A549 (cell line): ENCODE results near the gene FAM25G. TPM values are rescaled to one million over a fixed set of nuclear protein-coding genes. Genes with fewer than 3 reads are reported as not detected.

ENCODE experiments used
- ATAC-seq, 2 experiments: fragments of 200-7000 bp in 1 of 2; fragments of >200 bp in 1 of 2; cut with Nextera tagmentation in 1 of 2; cut with Tn5 transposase in 1 of 2; 3 replicates each; pipeline versions ENCODE4 v1.8.0 to v1.9.1; 2018 to 2020; ENCODE audit warnings: mild to moderate bottlenecking in 1 of 2, moderate library complexity in 1 of 2
- CTCF ChIA-PET: fragments of 300-600 bp; sonication (Branson Sonifier 250); formaldehyde crosslinking; extraction: SDS; loops from one replicate; lab custom pipeline; 2021; ENCODE audit warnings: antibody characterized with exemption, inconsistent platforms; lab: Yijun Ruan, JAX
- POLR2A ChIA-PET: fragments of 350-600 bp; formaldehyde crosslinking; extraction: SDS; loops from one replicate; lab custom pipeline; 2021; ENCODE audit warnings: antibody characterized with exemption, inconsistent platforms; lab: Yijun Ruan, JAX
- DNase-seq, 2 experiments: peaks; one replicate each; pipeline versions ENCODE4 v3.0.0 to v3.0.0-alpha.2; 2011 to 2016; ENCODE audit warnings: low read depth in 1 of 2, low spot score in 1 of 2
- FAIRE-seq: peaks from 2 replicates; lab custom pipeline; 2011; peaks lifted over from hg19 to GRCh38; lab: Jason Lieb, UNC
- H3K27ac ChIP-seq, 2 experiments: fragments of >200 bp; sonication (Bioruptor Twin); formaldehyde crosslinking; 3 replicates each; pipeline ENCODE4 v1.5.1; 2016 to 2017
- H3K4me1 ChIP-seq: fragments of >200 bp; sonication (Bioruptor Twin); formaldehyde crosslinking; 3 replicates; pipeline ENCODE4 v1.6.1; 2016
- H3K4me2 ChIP-seq: fragments of >200 bp; sonication (Bioruptor Twin); formaldehyde crosslinking; 3 replicates; pipeline ENCODE4 v1.6.1; 2016
- H3K4me3 ChIP-seq: fragments of >200 bp; sonication (Bioruptor Twin); formaldehyde crosslinking; 3 replicates; pipeline ENCODE4 v1.5.1; 2016
- H3K9me3 ChIP-seq: fragments of >200 bp; sonication (Bioruptor Twin); formaldehyde crosslinking; 3 replicates; pipeline ENCODE4 v1.6.1; 2016
- CBX2 ChIP-seq: fragments of 200-600 bp; sonication (generic); IDR thresholded peaks from 2 replicates; pipeline ENCODE4 v1.6.1; 2016; ENCODE audit warnings: low read depth, mild to moderate bottlenecking, borderline replicate concordance
- CBX8 ChIP-seq: fragments of 200-600 bp; sonication (generic); IDR thresholded peaks from 2 replicates; pipeline ENCODE4 v1.6.1; 2016
- CEBPB ChIP-seq, 2 experiments: fragments of >200 bp in 1 of 2; sonication (Bioruptor Twin) in 1 of 2; formaldehyde crosslinking in 1 of 2; IDR thresholded peaks; 2 replicates each; pipeline ENCODE4 v1.6.1; 2012 to 2016
- CHD2 ChIP-seq: fragments of 150-350 bp; IDR thresholded peaks from 2 replicates; pipeline ENCODE4 v1.6.1; 2014; ENCODE audit warnings: low read length; ENCODE audit not compliant: partially characterized antibody
- CTCF ChIP-seq: fragments of >200 bp; sonication (Bioruptor Twin); formaldehyde crosslinking; IDR thresholded peaks from 3 replicates; pipeline ENCODE4 v1.5.1; 2016
- EHF ChIP-seq: fragments of 250-450 bp; sonication (Bioruptor Pico); IDR thresholded peaks from 2 replicates; pipeline ENCODE4 v1.5.0; 2020; ENCODE audit warnings: mild to moderate bottlenecking
- HOXB13 ChIP-seq: fragments of 250-450 bp; sonication (Bioruptor Pico); IDR thresholded peaks from 2 replicates; pipeline ENCODE4 v1.5.0; 2020; ENCODE audit warnings: low read depth, mild to moderate bottlenecking, moderate library complexity
- HOXB5 ChIP-seq: fragments of 250-450 bp; sonication (Bioruptor Pico); IDR thresholded peaks from 2 replicates; pipeline ENCODE4 v1.5.0; 2020; ENCODE audit warnings: mild to moderate bottlenecking, moderate library complexity
- JUN ChIP-seq, 2 experiments: fragments of >200 bp; sonication (Bioruptor Twin); formaldehyde crosslinking; IDR thresholded peaks; 2 replicates in 1 of 2; 3 replicates in 1 of 2; pipeline ENCODE4 v1.6.1; 2016 to 2017
- JUNB ChIP-seq: fragments of >200 bp; sonication (Bioruptor Twin); formaldehyde crosslinking; IDR thresholded peaks from 2 replicates; pipeline ENCODE4 v1.6.1; 2016
- KDM1A ChIP-seq: fragments of 200-600 bp; sonication (generic); IDR thresholded peaks from 2 replicates; pipeline ENCODE4 v1.6.1; 2016; ENCODE audit warnings: low read depth, mild to moderate bottlenecking
- MAX ChIP-seq: IDR thresholded peaks from 2 replicates; pipeline ENCODE4 v1.6.1; 2012
- MYC ChIP-seq: IDR thresholded peaks from 2 replicates; pipeline ENCODE4 v1.6.1; 2012; ENCODE audit warnings: mild to moderate bottlenecking, inconsistent platforms, low read length, improper control_type of control experiment, borderline replicate concordance
- NFE2L2 ChIP-seq: fragments of 150-350 bp; conservative IDR thresholded peaks from 2 replicates; pipeline ENCODE4 v1.6.1; 2014; ENCODE audit warnings: low read length
- NPAS2 ChIP-seq: fragments of 250-450 bp; sonication (Bioruptor Pico); IDR thresholded peaks from 2 replicates; pipeline ENCODE4 v1.8.0; 2022; ENCODE audit warnings: mild to moderate bottlenecking, moderate library complexity, borderline replicate concordance
- PBX3 ChIP-seq: IDR thresholded peaks from 2 replicates; pipeline ENCODE4 v1.6.1; 2012
- REST ChIP-seq: fragments of 200-600 bp; sonication (generic); IDR thresholded peaks from 2 replicates; pipeline ENCODE4 v1.6.1; 2016; ENCODE audit warnings: antibody characterized with exemption, mild to moderate bottlenecking, moderate library complexity
- RNF2 ChIP-seq: fragments of 200-600 bp; sonication (generic); IDR thresholded peaks from 2 replicates; pipeline ENCODE4 v1.6.1; 2016; ENCODE audit warnings: low read depth, mild to moderate bottlenecking, antibody characterized with exemption, moderate library complexity, borderline replicate concordance
- SMC3 ChIP-seq: fragments of >200 bp; sonication (Bioruptor Twin); formaldehyde crosslinking; IDR thresholded peaks from 3 replicates; pipeline ENCODE4 v1.6.1; 2018; ENCODE audit warnings: inconsistent platforms
- SREBF2 ChIP-seq: fragments of 450-650 bp; IDR thresholded peaks from 2 replicates; pipeline ENCODE4 v1.6.1; 2014; ENCODE audit warnings: mild to moderate bottlenecking, moderate library complexity
- TP53 ChIP-seq: fragments of 250-450 bp; sonication (Bioruptor Pico); IDR thresholded peaks from 2 replicates; pipeline ENCODE4 v1.5.0; 2021; ENCODE audit warnings: mild to moderate bottlenecking, moderate library complexity
- USF2 ChIP-seq: fragments of 450-650 bp; IDR thresholded peaks from 2 replicates; pipeline ENCODE4 v1.6.1; 2014; ENCODE audit warnings: antibody characterized with exemption
- WGBS: methylation state at CpG from one replicate; pipeline ENCODE4 v1.1.6; 2017; ENCODE audit errors: missing lambda C conversion rate; 5-methylcytosine and 5-hydroxymethylcytosine counted together
- polyA plus RNA-seq, 4 experiments: library from polyadenylated mRNA; depleted of rRNA in 3 of 4; stranded (reverse); fragments of >200 nt; fragmentation: RNase III in 1 of 4; extraction: RNeasy Plus Mini Kit Qiagen cat#74134 plus additional on column Dnase treatment in 1 of 4; gene quantifications; 2 replicates in 3 of 4; 3 replicates in 1 of 4; pipeline ENCODE4 v1.2.3, GENCODE V29; 2011 to 2017

The FAM25G gene
- polyA plus RNA-seq, 2 of the 4 experiments (the other 2 are of a cell fraction) = not detected

GRCh38 chr10:47447209-47447608 is 44.3 kb downstream of the FAM25G start:
- CTCF ChIA-PET = no interaction called here
- H3K4me1 ChIP-seq = no peaks in the 10 kb centered on the region
- peaks cover 12% of the 10 kb centered on the region; the same call in 2 of the 3 replicates for H3K9me3 ChIP-seq
- no peak overlapping the region for H3K4me2 ChIP-seq
- FAIRE-seq (no peak), DNase-seq (no peak)
- TF ChIP-seq NPAS2 (CRISPR knock-in tag) = no peak
- TF ChIP-seq JUNB = no peak
- TF ChIP-seq MAX = no peak
- no peak for TF ChIP-seq CHD2
- no peak for TF ChIP-seq MYC
- no peak for TF ChIP-seq HOXB5 (CRISPR knock-in tag)
- no peak for TF ChIP-seq CBX2
- TF ChIP-seq, all 56 proteins: peak for 0
- H3K27ac ChIP-seq = no peak overlapping the region
- H3K4me3 ChIP-seq = no peak overlapping the region
- POLR2A ChIA-PET = no interaction called here
- ATAC-seq = no peak
- 78% methylated on average over 3 of the region's 4 CpGs for WGBS

- CTCF ChIA-PET = no interaction called here
- H3K4me3 ChIP-seq = no peak overlapping the region
- DNase-seq = no peak
- FAIRE-seq = no peak
- H3K9me3 ChIP-seq = peaks cover 12% of the 10 kb centered on the region; the same call in 2 of the 3 replicates
- no peaks in the 10 kb centered on the region for H3K4me1 ChIP-seq
- no peak overlapping the region for H3K27ac ChIP-seq
- no peak overlapping the region for H3K4me2 ChIP-seq
- no peak for ATAC-seq
- POLR2A ChIA-PET = no interaction called here
- TF ChIP-seq CBX2 = no peak
- TF ChIP-seq MYC = no peak
- TF ChIP-seq REST = no peak
- TF ChIP-seq NFE2L2 = no peak
- TF ChIP-seq SMC3 = no peak
- TF ChIP-seq TP53 (CRISPR knock-in tag) = no peak
- no peak for TF ChIP-seq USF2
- TF ChIP-seq EHF (CRISPR knock-in tag) = no peak
- no peak for TF ChIP-seq JUN (IDR thresholded peaks at IDR 0.05)
- TF ChIP-seq KDM1A = no peak
- TF ChIP-seq PBX3 = no peak
- no peak for TF ChIP-seq SREBF2
- TF ChIP-seq, all 56 proteins: peak for 0
- 12% methylated on average over 1 of the region's 1 CpG for WGBS
These were observed 45.8 kb downstream of the FAM25G start for GRCh38 chr10:47445720-47446119.

- no peak for ATAC-seq
- CTCF ChIA-PET = no interaction called here
- peaks cover 12% of the 10 kb centered on the region; the same call in 2 of the 3 replicates for H3K9me3 ChIP-seq
- POLR2A ChIA-PET = no interaction called here
- H3K4me2 ChIP-seq = no peak overlapping the region
- no peaks in the 10 kb centered on the region for H3K4me1 ChIP-seq
- no peak overlapping the region for H3K27ac ChIP-seq
- 34% methylated on average over 2 of the region's 2 CpGs for WGBS
- no peak overlapping the region for H3K4me3 ChIP-seq
- no peak for FAIRE-seq
- DNase-seq = no peak
- no peak for TF ChIP-seq USF2
- TF ChIP-seq HOXB13 = no peak
- no peak for TF ChIP-seq REST
- no peak for TF ChIP-seq RNF2
- no peak for TF ChIP-seq HOXB5 (CRISPR knock-in tag)
- no peak for TF ChIP-seq CEBPB (IDR thresholded peaks at IDR 0.05)
- no peak for TF ChIP-seq CBX8
- TF ChIP-seq CTCF = no peak
These were observed 47.5 kb downstream of the FAM25G start for GRCh38 chr10:47444047-47444446.
